ENCODE results near the gene PROSER2. TPM values are rescaled to one million over a fixed set of nuclear protein-coding genes. Genes with fewer than 3 reads are reported as not detected.
A peak's percentile ranks its signal among the peaks of the same experiment; 100 is the strongest.

PROSER2 gene
- total RNA-seq, 1 donor from 2014 or later: 0.97 TPM

DNA sequence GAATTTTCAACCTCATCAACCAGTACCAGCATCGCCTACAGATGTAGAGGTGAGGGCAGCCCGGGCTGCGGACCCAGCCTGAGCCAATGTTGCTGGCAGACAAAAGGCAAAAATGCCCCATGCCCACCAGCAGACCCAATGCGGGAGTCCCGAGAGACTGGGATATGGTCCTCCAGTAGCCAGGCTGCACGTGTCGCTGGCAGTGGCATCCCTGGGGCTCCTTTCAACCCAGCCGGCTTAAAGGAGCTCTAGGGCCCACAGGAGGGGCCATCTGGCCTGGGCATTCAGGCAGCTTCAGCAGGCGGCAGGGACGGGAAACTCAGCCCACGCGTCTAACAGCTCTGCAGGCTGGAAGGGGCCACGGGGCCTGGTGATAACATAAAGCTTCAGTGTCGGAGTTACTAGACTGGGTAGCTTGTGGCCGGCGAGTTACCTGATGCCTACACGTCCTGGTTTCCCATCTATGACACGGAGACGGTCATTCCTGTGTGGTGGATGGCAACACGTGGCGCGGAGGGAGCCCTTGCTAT is 70.7 kb downstream of the PROSER2 start:
- ATAC-seq (ENCODE audit: poor library complexity): no peak

DNA sequence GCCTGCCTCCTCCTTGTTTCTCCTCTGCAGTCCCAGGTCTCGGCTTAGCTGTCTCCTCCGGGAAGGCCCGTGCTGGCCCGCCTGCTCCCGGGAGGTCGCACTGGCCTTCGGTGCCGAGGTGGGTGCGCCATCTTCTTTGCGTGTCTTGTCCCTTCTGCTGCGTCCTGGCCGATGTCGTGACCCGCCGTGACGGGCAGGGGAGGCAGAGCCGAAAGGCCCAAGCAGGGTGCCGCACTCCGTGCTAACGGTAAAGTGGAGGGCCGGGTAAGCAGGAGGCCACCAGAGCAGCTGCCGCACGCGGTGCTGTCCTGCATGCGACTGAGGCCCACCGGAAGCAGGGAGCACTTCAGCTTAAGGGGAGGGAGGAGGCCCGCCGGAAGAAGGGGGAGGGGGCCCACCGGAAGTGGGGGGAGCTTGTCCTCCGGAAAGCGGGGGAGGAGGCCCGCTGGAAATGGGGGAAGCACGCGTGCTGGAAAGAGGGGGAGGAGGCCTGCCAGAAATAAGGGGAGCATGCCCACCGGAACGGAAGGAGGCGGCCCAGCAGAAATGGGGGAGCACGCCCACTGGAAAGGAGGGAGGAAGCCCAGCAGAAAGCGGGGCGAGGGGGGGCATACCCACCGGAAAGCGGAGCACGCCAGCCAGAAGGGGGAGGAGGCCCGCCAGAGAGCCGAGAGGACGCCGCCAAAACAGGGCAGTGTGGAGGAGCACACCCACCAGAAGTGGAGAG is 71.4 kb downstream of the PROSER2 start:
- DNase-seq (no peak), ATAC-seq (ENCODE audit: poor library complexity) (no peak)
- intact Hi-C loops (cut with DNase I): no loop called here

More for the DNA sequence above, 70.7 kb downstream of the PROSER2 start:
- no peak for DNase-seq
- intact Hi-C loops (cut with DNase I): no loop called here

- ATAC-seq (ENCODE audit: poor library complexity) (no peak), DNase-seq (no peak)
- intact Hi-C loops (cut with DNase I): no loop called here
Observed at GRCh38 chr10:11895108-11895466, 71.9 kb downstream of the PROSER2 start.

DNA sequence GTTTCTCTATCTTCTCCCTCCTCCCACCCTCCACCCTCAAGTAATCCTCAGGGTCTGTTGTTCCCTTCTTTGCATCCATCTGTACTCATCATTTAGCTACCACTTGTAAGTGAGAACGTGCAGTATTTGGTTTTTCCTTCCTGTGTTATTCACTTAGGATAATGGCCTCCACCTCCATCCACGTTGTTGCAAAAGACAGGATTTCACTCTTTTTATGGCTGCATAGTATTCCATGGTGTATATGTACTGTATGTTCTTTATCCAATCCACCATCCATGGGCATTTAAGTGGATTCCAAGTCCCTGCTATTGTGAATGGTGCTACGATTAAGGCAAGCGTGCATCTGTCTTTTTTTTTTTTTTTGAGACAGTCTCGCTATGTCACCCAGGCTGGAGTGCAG is 72.4 kb downstream of the PROSER2 start:
- intact Hi-C loops (cut with DNase I): no loop called here
- ATAC-seq (ENCODE audit: poor library complexity) (no peak), DNase-seq (no peak)

GRCh38 chr10:11896549-11897200 is 73.5 kb downstream of the PROSER2 start:
- ATAC-seq (ENCODE audit: poor library complexity) (no peak), DNase-seq (no peak)
- intact Hi-C loops (cut with DNase I): no loop called here

- DNase-seq (no peak), ATAC-seq (ENCODE audit: poor library complexity) (no peak)
- intact Hi-C loops (cut with DNase I): no loop called here
Observed at GRCh38 chr10:11898033-11898371, 74.8 kb downstream of the PROSER2 start.

DNA sequence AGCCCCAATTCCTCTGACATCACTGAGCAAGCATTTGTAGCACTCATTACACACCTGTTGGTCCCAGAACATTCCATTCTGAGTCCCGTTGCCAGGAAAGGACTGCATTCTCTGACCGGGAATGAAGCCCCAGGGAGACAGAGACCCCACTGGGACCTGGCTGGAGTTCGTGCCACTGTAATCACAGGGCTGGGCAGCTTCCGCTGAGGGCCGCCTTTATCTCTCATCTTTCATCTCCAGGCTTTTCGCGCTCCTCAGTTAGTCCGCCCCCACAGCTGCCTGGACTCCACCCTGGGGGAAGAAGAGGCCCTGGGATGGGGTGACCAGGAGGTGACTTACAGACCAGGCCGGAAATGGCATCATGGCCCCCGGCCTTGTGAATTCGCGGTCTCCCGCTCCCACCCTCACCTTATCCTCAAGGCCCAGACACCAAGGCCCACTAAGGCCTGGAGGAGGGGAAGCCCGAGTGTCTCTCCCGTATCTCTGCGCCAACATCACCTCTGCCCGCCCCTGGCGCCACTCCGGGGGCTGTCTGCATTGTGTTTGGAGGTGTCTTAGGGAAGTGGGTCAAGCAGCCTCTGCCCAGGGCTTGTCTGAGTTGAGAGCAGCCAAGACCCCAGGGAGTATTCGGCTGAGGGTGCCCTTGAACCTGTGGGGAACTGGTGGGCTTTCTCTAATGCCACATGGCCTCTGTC is 75.4 kb downstream of the PROSER2 start:
- no peak for DNase-seq
- intact Hi-C loops (cut with DNase I): no loop called here
- ATAC-seq (ENCODE audit: poor library complexity): no peak

GRCh38 chr10:11899067-11899876 is 76.1 kb downstream of the PROSER2 start:
- intact Hi-C loops (cut with DNase I): no loop called here
- DNase-seq (no peak), ATAC-seq (ENCODE audit: poor library complexity) (no peak)

DNA sequence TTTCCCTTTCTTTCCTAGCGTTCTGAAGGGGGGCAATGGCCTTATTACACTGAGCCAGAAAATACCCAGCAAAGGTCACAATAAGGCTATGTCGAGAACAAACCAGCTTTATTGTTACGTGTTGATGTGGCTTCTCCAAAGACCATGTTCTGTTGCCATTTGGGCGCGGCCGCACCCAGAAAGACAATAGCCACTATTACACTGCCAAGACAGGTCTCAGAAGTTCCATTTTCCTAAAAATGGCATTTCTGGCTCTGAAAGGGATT is 77.8 kb downstream of the PROSER2 start:
- intact Hi-C loops (cut with DNase I): no loop called here
- DNase-seq (no peak), ATAC-seq (ENCODE audit: poor library complexity) (no peak)

DNA sequence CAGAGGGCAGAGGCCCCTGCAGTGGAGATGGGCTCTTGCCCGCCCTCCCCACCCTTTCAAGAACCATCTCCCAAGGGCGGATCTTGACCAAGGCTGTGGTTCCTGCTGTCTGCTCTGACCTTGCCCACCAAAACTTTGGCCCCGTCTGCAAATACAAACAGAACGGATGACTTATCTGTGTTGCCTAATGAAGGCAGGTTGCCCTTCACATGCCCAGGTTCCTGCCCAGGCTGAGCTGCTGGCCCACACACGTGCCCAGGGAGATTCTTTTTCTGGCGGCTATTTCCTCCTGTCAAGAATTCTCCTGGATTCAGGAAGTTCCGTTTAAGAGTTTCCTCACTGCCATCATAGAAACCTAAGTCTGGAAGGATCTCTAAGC is 78.3 kb downstream of the PROSER2 start:
- intact Hi-C loops (cut with DNase I): no loop called here
- no peak for ATAC-seq (ENCODE audit: poor library complexity)
- no peak for DNase-seq

DNA sequence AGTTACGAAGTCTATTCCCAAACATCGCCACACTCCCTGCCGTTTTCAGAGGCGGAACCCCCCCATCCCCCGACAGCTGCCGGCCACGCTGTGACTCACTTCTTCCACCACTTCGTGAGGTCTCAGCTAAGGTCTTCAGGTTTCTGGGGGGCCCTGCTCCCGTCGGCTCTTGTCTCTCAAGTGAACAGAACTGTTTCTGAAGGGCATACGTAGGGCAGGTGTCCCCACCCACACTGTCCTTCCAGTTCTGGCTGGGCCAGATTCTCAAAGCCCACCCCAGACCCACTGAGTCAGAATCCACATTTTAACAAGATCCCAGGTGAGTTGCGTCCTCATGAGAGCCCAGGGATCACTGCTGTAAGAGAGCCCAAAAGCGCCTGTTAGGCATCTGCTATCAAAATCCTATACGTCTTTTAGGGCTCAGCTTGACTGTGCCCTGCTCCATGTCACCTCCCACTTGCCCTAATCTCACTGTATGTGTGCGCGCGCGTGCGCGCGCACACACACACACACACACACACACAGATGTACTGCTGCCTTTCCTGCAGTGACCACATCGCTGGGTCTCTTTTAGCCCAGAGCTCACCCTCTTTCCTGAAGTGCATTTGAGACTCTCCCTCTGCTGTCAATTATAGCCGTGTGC is 78.8 kb downstream of the PROSER2 start:
- DNase-seq: no peak
- intact Hi-C loops (cut with DNase I): no loop called here
- ATAC-seq (ENCODE audit: poor library complexity): no peak

DNA sequence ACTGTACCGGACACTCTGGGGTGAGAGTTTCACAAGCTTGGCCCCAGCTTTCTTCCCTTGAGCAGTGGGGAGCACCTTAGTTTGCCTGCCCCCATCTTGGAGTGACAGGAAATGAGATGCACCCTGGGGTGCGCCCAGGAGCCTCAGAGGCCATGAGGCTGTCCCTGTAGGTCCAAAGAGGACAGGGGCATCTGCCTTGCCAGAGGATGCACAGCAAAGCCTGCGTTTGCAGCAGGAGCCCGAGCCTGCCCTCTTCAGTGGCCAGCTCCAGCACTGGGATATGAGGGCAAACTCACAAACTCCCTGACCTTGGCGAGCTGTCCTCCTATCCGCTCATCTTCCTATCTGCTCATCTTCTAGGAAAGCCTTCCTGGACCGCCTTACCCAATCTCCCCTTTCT is 79.5 kb downstream of the PROSER2 start:
- ATAC-seq (ENCODE audit: poor library complexity): no peak
- no peak for DNase-seq
- intact Hi-C loops (cut with DNase I): no loop called here

DNA sequence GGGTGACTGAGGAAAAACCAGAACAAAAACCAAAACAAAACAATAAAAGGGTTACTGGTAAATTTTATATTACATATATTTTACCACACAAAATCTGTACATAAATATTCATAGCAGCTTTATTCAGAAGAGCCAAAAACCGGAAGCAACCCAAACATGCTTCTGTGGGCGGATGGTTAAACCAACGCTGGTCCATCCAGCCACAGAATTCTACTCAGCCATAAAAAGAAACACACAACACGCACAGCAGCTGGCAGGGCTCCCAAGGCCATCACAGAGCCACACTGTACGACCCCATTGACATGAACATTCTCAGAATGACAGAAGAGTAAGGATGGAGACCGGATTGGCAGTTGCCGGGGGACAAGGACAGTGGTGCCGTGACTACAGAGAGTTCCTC is 83.6 kb downstream of the PROSER2 start:
- DNase-seq: no peak
- intact Hi-C loops (cut with DNase I): no loop called here
- no peak for ATAC-seq (ENCODE audit: poor library complexity)

DNA sequence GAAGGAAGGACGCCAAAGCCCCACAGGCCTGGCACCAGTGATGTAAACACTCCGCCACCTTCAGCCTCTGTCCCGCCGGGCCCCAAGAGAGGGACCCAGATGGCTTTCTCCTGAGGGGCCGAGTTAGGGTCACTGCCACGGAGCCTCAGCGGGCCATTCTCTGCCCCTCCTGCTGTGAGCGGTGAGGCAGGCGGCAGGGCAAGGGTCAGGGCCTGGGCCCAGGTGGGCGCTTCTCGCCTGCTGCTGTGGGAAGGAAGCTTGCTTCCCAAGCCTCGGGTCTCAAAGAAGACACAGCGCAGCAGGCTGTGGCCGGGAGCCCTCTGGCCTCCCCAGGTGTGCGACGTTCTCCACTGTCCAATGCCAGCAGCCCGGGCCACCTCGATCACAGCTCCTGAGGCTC is 84.8 kb downstream of the PROSER2 start:
- ATAC-seq (ENCODE audit: poor library complexity): no peak
- intact Hi-C loops (cut with DNase I): no loop called here
- DNase-seq: no peak

- DNase-seq: no peak
- no peak for ATAC-seq (ENCODE audit: poor library complexity)
Observed at GRCh38 chr10:11908536-11908935, 85.4 kb downstream of the PROSER2 start.

DNA sequence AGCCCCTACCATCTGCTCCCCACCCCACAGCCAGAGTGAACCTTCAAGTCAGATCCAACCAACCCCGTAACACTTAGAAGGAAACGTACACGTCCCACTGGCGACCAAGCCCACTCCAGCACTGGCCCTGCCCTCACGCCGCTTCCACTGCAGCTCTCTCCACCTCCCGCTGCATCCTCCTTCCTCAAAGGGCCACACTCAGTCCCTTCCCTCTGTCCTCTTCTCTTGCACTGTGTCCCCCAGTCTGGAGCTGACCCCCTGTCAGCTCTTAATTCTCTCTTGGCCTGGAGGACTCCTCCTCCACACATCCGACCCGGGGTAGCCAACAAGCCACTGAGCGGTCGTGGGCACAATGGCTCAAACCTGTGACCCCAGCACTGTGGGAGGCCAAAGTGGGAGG is 85.8 kb downstream of the PROSER2 start:
- DNase-seq: no peak
- intact Hi-C loops (cut with DNase I): no loop called here
- no peak for ATAC-seq (ENCODE audit: poor library complexity)

More at GRCh38 chr10:11908536-11908935, 85.4 kb downstream of the PROSER2 start:
- intact Hi-C loops (cut with DNase I): no loop called here

- no peak for DNase-seq
- intact Hi-C loops (cut with DNase I): no loop called here
- ATAC-seq (ENCODE audit: poor library complexity): peak; percentile 72
Observed at GRCh38 chr10:11909618-11910017, 86.5 kb downstream of the PROSER2 start.

- DNase-seq (no peak), ATAC-seq (ENCODE audit: poor library complexity) (no peak)
- intact Hi-C loops (cut with DNase I): no loop called here
Observed at GRCh38 chr10:11910102-11910501, 86.9 kb downstream of the PROSER2 start.

GRCh38 chr10:11913079-11913641 is 90.0 kb downstream of the PROSER2 start:
- DNase-seq (no peak), ATAC-seq (ENCODE audit: poor library complexity) (no peak)
- intact Hi-C loops (cut with DNase I): no loop called here
